Measurements from ENCODE around the gene F5.

Gene F5
- total RNA-seq = 6.4 to 169 (median 39.4) reads per million in 3 experiments

DNA sequence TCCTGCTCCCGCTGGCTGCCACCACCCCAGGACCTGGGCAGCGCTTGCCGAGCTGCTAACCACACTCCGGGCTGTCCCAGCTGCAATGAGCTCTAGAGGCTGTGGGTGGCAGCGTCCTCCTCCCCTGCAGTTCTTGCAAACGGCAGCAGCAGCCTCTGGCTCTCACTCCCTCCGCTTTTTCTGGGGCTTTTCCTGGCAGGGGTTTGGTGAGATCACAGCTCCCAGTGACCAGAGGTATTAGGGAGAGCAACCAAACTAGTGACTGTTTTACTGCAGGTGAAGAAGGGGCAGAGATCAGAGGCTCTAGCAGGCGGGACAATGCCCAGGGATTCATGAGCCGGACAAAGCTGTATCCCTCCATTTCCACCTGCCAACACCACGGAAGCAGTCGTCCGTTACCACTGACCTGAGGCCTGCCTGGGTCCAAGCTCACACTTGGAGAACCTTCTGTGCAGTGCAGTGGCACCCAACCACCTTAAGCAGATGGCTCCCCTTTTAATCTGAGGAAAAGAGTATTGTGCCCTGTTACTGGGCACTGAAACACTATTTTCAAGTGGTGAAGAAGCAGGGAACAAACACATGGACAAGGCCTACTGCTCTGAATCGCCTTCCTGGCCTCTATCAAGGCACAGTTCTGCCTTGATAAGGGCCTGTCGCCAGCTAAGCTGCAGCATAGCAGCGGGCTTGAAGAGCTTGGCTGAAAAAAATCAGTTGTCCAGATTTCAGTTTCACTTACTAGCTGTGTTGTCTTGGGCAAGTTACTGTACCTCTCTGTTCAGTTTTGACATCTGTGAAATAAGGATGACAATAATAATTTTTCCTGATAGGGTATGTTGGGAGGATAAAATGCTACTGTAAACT lies at the start of gene F5:
Gene F5 (minus strand): TSS at position 87 of the 861 bp plus-strand sequence. CDS start 95 bp downstream, outside the sequence.
- DNase-seq = peak; percentile 72

GRCh38 chr1:169634877-169635276 lies 48.6 kb upstream of the F5 start:
- DNase-seq = no peak

- DNase-seq = no peak
Measured at GRCh38 chr1:169634145-169634544, 47.9 kb upstream of the F5 start.

GRCh38 chr1:169631249-169631648 lies 45.0 kb upstream of the F5 start:
- DNase-seq = no peak

- no peak for DNase-seq
Measured at GRCh38 chr1:169630006-169630405, 43.7 kb upstream of the F5 start, which contains the start of gene SELP. SELP (minus strand) TSS chr1:169630124; CDS start chr1:169630074, 50 bp downstream.

GRCh38 chr1:169624912-169625311 lies 38.6 kb upstream of the F5 start:
- no peak for DNase-seq

GRCh38 chr1:169624122-169624521 lies 37.8 kb upstream of the F5 start:
- DNase-seq = no peak

- DNase-seq = no peak
Measured at GRCh38 chr1:169623132-169623926, 37.0 kb upstream of the F5 start.

DNA sequence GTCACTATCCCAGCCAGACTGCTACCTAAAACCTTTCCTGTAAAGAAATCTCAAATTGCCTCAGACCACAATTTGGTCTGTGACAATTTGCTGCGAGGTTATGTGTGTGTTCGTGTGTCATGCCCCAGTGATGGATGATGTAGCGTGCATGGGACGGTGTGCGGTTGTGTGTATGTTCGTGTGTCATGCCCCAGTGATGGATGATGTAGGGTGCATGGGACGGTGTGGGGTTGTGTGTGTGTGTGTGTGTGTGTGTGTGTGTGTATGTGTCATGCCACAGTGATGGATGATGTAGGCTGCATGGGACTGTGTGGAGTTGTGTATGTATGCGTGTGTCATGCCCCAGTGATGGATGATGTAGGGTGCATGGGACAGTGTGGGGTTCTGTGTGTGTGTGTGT lies 34.3 kb upstream of the F5 start:
- DNase-seq = no peak

- no peak for DNase-seq
Measured at GRCh38 chr1:169618367-169618766, 32.1 kb upstream of the F5 start.

GRCh38 chr1:169615803-169616202 lies 29.5 kb upstream of the F5 start:
- DNase-seq = no peak

GRCh38 chr1:169610858-169611257 lies 24.6 kb upstream of the F5 start:
- DNase-seq = no peak

- DNase-seq = no peak
Measured at GRCh38 chr1:169610108-169610507, 23.8 kb upstream of the F5 start.

GRCh38 chr1:169608226-169608625 lies 21.9 kb upstream of the F5 start:
- no peak for DNase-seq

- peak; percentile 80 for DNase-seq
Measured at GRCh38 chr1:169604781-169605560, 18.7 kb upstream of the F5 start.

GRCh38 chr1:169601096-169601881 lies 15.0 kb upstream of the F5 start:
- DNase-seq = no peak

GRCh38 chr1:169595764-169596711 lies 9.8 kb upstream of the F5 start:
- DNase-seq = no peak

GRCh38 chr1:169594391-169594790 lies 8.1 kb upstream of the F5 start:
- no peak for DNase-seq

GRCh38 chr1:169590932-169591331 lies 4.7 kb upstream of the F5 start:
- no peak for DNase-seq

DNA sequence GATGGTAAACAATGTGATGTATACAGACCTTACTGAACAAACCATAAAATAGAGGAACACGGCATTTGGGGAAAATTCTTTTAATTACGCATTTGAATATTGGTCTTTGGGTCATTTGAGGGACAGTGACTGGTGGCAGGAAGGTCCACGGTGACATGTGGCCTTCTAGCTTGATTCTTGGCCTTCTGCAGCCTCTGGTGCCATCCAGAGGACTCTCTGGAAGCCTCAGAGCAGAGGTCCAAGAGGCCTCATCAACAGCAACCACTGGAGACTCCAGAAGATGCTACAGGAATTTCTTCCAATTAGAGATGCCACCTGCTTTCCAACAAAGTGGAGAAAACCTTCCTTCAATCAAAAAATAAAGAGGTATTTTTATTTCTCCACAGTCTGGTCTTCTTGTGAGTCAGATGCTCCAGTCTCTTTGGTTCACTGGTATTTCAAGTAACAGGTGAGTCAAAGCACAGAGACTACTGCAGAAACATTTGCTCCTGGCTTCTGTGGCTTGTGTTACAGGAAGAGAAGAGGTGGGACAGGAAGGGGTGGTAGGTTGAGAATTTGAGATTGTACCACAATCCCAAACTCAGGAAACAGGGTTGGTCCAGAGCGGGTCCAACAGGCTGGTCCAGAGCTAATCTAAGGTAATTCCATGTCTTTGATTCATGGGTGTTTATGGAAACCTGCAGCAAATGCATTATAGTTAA lies 2.7 kb upstream of the F5 start:
- DNase-seq = no peak

Measured in central memory CD4-positive, alpha-beta T cell (primary cell).